ENCODE measurements around the gene SF1. TPM values are rescaled to one million over a fixed set of nuclear protein-coding genes. Genes with fewer than 3 reads are reported as not detected.

SF1 gene
- total and polyA plus RNA-seq, 9 of the 15 experiments (the other 6 are each of a cell fraction or from before 2014, with no cell fraction given) = 13.1 to 334 (median 111) TPM

GRCh38 chr11:64792482-64792881 lies 14.1 kb upstream of the SF1 start:
- H3K4me1 ChIP-seq (replicated peaks in 1 of 2; ENCODE audit: control insufficient read depth in 2 of 2, insufficient read depth in 2 of 2, low read length in 2 of 2) = peaks cover 3 to 36% of the 10 kb centered on the region in 2 experiments; a peak in 4 of 5 replicates
- ChIA-PET CTCF (ENCODE audit: low intra/inter-chr PET ratio) (interaction anchor here (1.3 kb wide), 1 partner anchor 132 kb away, joined by 4 read pairs; the partner anchor contains the start of gene PPP2R5B), POLR2A (interaction anchor here (0.6 kb wide), 1 partner anchor 203 kb away, joined by 3 read pairs; no protein-coding TSS in a partner anchor)
- TF ChIP-seq MLX (CRISPR knock-in tag; conservative IDR thresholded peaks at IDR 0.05) (no peak), KDM1A (IDR thresholded peaks at IDR 0.05) (peak in 1 of 2 experiments; percentile 29; a peak in 1 of 4 replicates), BCOR (IDR thresholded peaks at IDR 0.05) (0 out of 2 replicates have a peak, but pooled peaks have one; percentile 28), RCOR1 (IDR thresholded peaks at IDR 0.05; ENCODE audit: borderline replicate concordance in 1 of 2, low read depth in 2 of 2, low read length in 2 of 2) (0 out of 4 replicates have a peak, but pooled peaks of 1 of the 2 experiments have one; percentile 20)
- TF ChIP-seq, protein P1, sequence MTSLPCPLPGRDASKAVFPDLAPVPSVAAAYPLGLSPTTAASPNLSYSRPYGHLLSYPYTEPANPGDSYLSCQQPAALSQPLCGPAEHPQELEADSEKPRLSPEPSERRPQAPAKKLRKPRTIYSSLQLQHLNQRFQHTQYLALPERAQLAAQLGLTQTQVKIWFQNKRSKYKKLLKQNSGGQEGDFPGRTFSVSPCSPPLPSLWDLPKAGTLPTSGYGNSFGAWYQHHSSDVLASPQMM (CRISPR knock-in tag; IDR thresholded peaks at IDR 0.05) = no peak
- no peaks in the 10 kb centered on the region for H3K9me3 ChIP-seq (replicated peaks; ENCODE audit: control insufficient read depth, insufficient read depth, low read depth, low read length)
- H3K79me2 ChIP-seq (ENCODE audit: control insufficient read depth, insufficient read depth, low read length) = no peaks in the 10 kb centered on the region
- no peak overlapping the region for H3K4me2 ChIP-seq (ENCODE audit: insufficient read depth, low read length)
- no peak overlapping the region for H3K27ac ChIP-seq (ENCODE audit: extremely low read depth, low read depth, low read length)
- H3K36me3 ChIP-seq (ENCODE audit: control insufficient read depth, insufficient read depth, low read length) = no peaks in the 10 kb centered on the region
- H4K20me1 ChIP-seq (replicated peaks; ENCODE audit: control insufficient read depth, insufficient read depth, low read length) = no peaks in the 10 kb centered on the region
- ATAC-seq (no peak), DNase-seq (ENCODE audit: extremely low read depth in 1 of 4, low spot score in 3 of 4) (no peak), FAIRE-seq (no peak)
- no peaks in the 10 kb centered on the region for H3K9me1 ChIP-seq (ENCODE audit: control insufficient read depth, insufficient read depth, low read length)
- in situ Hi-C loops (cut with MboI) = no loop called here
- H2AFZ ChIP-seq (ENCODE audit: low read depth, low read length) = no peak overlapping the region
- no peaks in the 10 kb centered on the region for H3K27me3 ChIP-seq (ENCODE audit: control insufficient read depth in 2 of 2, insufficient read depth in 2 of 2, low read length in 2 of 2)
- 57% methylated on average over 4 of the region's 4 CpGs for WGBS (ENCODE audit: insufficient coverage, low coverage, missing lambda C conversion rate)
- no peak overlapping the region for H3K9ac ChIP-seq (ENCODE audit: insufficient read depth in 1 of 2, low read depth in 2 of 2, low read length in 2 of 2)
- no TSS peak for BruUV-seq (replicated peaks)
- H3K4me3 ChIP-seq = no peak overlapping the region
- intact Hi-C loops (cut with micrococcal nuclease) = no loop called here

Measured in K562 (cell line).